H1 (cell line): ENCODE data around the gene PTMS. TPM values are rescaled to one million over a fixed set of nuclear protein-coding genes. Genes with fewer than 3 reads are reported as not detected.
A peak's percentile ranks its signal among the peaks of the same experiment; 100 is the strongest.

Source experiments
- CTCF ChIA-PET: fragments of 300-600 bp; sonication (Branson Sonifier 250); formaldehyde crosslinking; loops from one replicate; lab custom pipeline; 2021; ENCODE audit not compliant: partially characterized antibody; lab: Charles Lee
- POLR2A ChIA-PET: fragments of 300-600 bp; sonication (Branson Sonifier 250); formaldehyde crosslinking; loops from one replicate; lab custom pipeline; 2021; ENCODE audit warnings: inconsistent platforms; ENCODE audit not compliant: partially characterized antibody; lab: Charles Lee
- DNase-seq, 2 experiments: peaks; one replicate each; pipeline versions ENCODE4 v3.0.0 to v3.0.0-alpha.2; 2010 to 2022; ENCODE audit warnings: low spot score in 2 of 2, low read depth in 1 of 2, mixed read lengths in 1 of 2
- FAIRE-seq: peaks from 2 replicates; lab custom pipeline; 2011; peaks lifted over from hg19 to GRCh38; lab: Jason Lieb, UNC
- H2AFZ ChIP-seq: 2 replicates; pipeline ENCODE4 v1.8.1; 2012; ENCODE audit warnings: low read length, inconsistent platforms
- H2AK5ac ChIP-seq: 2 replicates; pipeline ENCODE4 v1.6.1; 2013; ENCODE audit warnings: low read depth, low read length
- H2BK120ac ChIP-seq: replicated peaks from 2 replicates; pipeline ENCODE3; 2013; ENCODE audit warnings: low read depth, low read length, inconsistent platforms
- H2BK12ac ChIP-seq: 2 replicates; pipeline ENCODE4 v1.6.1; 2013; ENCODE audit warnings: low read depth, low read length
- H2BK15ac ChIP-seq: 2 replicates; pipeline ENCODE4 v1.6.1; 2013; ENCODE audit warnings: low read length
- H2BK20ac ChIP-seq: 2 replicates; pipeline ENCODE4 v1.6.1; 2013; ENCODE audit warnings: low read length
- H2BK5ac ChIP-seq: 2 replicates; pipeline ENCODE4 v1.6.1; 2013; ENCODE audit warnings: low read depth, low read length
- H3K14ac ChIP-seq: 2 replicates; pipeline ENCODE4 v1.6.1; 2013; ENCODE audit warnings: inconsistent platforms; ENCODE audit not compliant: insufficient read length
- H3K18ac ChIP-seq: 2 replicates; pipeline ENCODE4 v1.6.1; 2013; ENCODE audit warnings: low read length; ENCODE audit errors: extremely low read depth
- H3K23ac ChIP-seq: 2 replicates; pipeline ENCODE4 v1.6.1; 2013; ENCODE audit warnings: inconsistent platforms; ENCODE audit not compliant: insufficient read length
- H3K23me2 ChIP-seq: 2 replicates; pipeline ENCODE4 v1.6.1; 2013; ENCODE audit warnings: low read depth, low read length
- H3K27ac ChIP-seq: 2 replicates; pipeline ENCODE4 v1.6.1; 2011; ENCODE audit warnings: low read depth, low read length, inconsistent platforms
- H3K27me3 ChIP-seq, 4 experiments: replicated peaks in 1 of 4; 1 replicate in 1 of 4; 2 replicates in 3 of 4; pipeline versions ENCODE4 v1.6.1 to v1.8.1; 2011 to 2013; ENCODE audit warnings: low read length in 3 of 4, mild to moderate bottlenecking in 3 of 4, inconsistent platforms in 2 of 4, mixed read lengths in 2 of 4, moderate library complexity in 1 of 4; ENCODE audit not compliant: control insufficient read depth in 3 of 4, insufficient read depth in 3 of 4; ENCODE audit errors: extremely low read depth in 1 of 4
- H3K36me3 ChIP-seq, 4 experiments: 2 replicates each; pipeline versions ENCODE4 v1.6.1 to v1.8.1; 2011 to 2013; ENCODE audit warnings: mild to moderate bottlenecking in 4 of 4, low read length in 3 of 4, moderate library complexity in 2 of 4, control low read depth in 1 of 4, inconsistent platforms in 1 of 4; ENCODE audit not compliant: insufficient read depth in 4 of 4, control insufficient read depth in 2 of 4
- H3K4ac ChIP-seq: replicated peaks from 2 replicates; pipeline ENCODE3; 2013; ENCODE audit warnings: low read length, low read depth, mixed read lengths, inconsistent platforms; ENCODE audit not compliant: insufficient read length
- H3K4me1 ChIP-seq, 4 experiments: replicated peaks in 1 of 4; 1 replicate in 1 of 4; 2 replicates in 3 of 4; pipeline versions ENCODE4 v1.6.1 to v1.8.1; 2011 to 2013; ENCODE audit warnings: low read length in 3 of 4, inconsistent platforms in 2 of 4, mixed read lengths in 1 of 4; ENCODE audit not compliant: insufficient read depth in 4 of 4, control insufficient read depth in 3 of 4
- H3K4me2 ChIP-seq, 2 experiments: 2 replicates each; pipeline versions ENCODE4 v1.6.1 to v1.8.1; 2011 to 2013; ENCODE audit warnings: low read depth in 2 of 2, low read length in 2 of 2, control low read depth in 1 of 2, inconsistent platforms in 1 of 2, mild to moderate bottlenecking in 1 of 2; ENCODE audit not compliant: insufficient read depth in 1 of 2
- H3K4me3 ChIP-seq, 4 experiments: fragments of 200-600, 300-600 bp in 1 of 4; sonication (generic), shearing (Covaris generic), sonication (Bioruptor Twin) in 1 of 4; 2 replicates each; pipeline versions ENCODE4 v1.5.1 to v1.8.1; 2011 to 2016; ENCODE audit warnings: low read length in 4 of 4, low read depth in 3 of 4, control low read depth in 2 of 4, inconsistent platforms in 2 of 4, mild to moderate bottlenecking in 2 of 4, mixed read lengths in 1 of 4, moderate library complexity in 1 of 4; ENCODE audit not compliant: insufficient read depth in 2 of 4; ENCODE audit errors: extremely low read depth in 1 of 4
- H3K56ac ChIP-seq: replicated peaks from 2 replicates; pipeline ENCODE3; 2013; ENCODE audit warnings: low read depth, mild to moderate bottlenecking, mixed read lengths, low read length, inconsistent platforms; ENCODE audit not compliant: insufficient read length
- H3K79me1 ChIP-seq: 2 replicates; pipeline ENCODE4 v1.6.1; 2013; ENCODE audit warnings: low read depth, low read length, control low read depth
- H3K79me2 ChIP-seq, 2 experiments: 2 replicates each; pipeline versions ENCODE4 v1.6.1 to v1.8.1; 2012 to 2013; ENCODE audit warnings: low read length in 2 of 2, mild to moderate bottlenecking in 2 of 2, inconsistent platforms in 1 of 2; ENCODE audit not compliant: insufficient read depth in 2 of 2, control insufficient read depth in 1 of 2
- H3K9ac ChIP-seq, 4 experiments: replicated peaks in 1 of 4; 1 replicate in 1 of 4; 2 replicates in 3 of 4; pipeline versions ENCODE4 v1.6.1 to v1.8.1; 2011 to 2013; ENCODE audit warnings: low read depth in 3 of 4, low read length in 3 of 4, control low read depth in 2 of 4, mild to moderate bottlenecking in 2 of 4, moderate library complexity in 2 of 4, inconsistent platforms in 1 of 4; ENCODE audit errors: extremely low read depth in 1 of 4
- H3K9me3 ChIP-seq, 2 experiments: 2 replicates each; pipeline versions ENCODE4 v1.6.1 to v1.8.1; 2012 to 2013; ENCODE audit warnings: mild to moderate bottlenecking in 2 of 2, moderate library complexity in 2 of 2, control low read depth in 1 of 2, inconsistent platforms in 1 of 2, low read depth in 1 of 2, low read length in 1 of 2, mixed read lengths in 1 of 2; ENCODE audit not compliant: insufficient read depth in 2 of 2
- H4K20me1 ChIP-seq, 2 experiments: replicated peaks in 1 of 2; 2 replicates each; pipeline versions ENCODE3 to v1.8.1; 2011 to 2013; ENCODE audit warnings: inconsistent platforms in 2 of 2, low read length in 2 of 2, mild to moderate bottlenecking in 1 of 2; ENCODE audit not compliant: insufficient read depth in 2 of 2, control insufficient read depth in 1 of 2
- H4K5ac ChIP-seq: 2 replicates; pipeline ENCODE4 v1.6.1; 2013; ENCODE audit warnings: low read length, low read depth, mixed read lengths, inconsistent platforms; ENCODE audit not compliant: insufficient read length
- H4K8ac ChIP-seq: 2 replicates; pipeline ENCODE4 v1.8.0; 2013; ENCODE audit warnings: mild to moderate bottlenecking, moderate library complexity, low read length, inconsistent platforms; ENCODE audit not compliant: insufficient read depth; ENCODE audit errors: extremely low read depth
- H4K91ac ChIP-seq: replicated peaks from 2 replicates; pipeline ENCODE3; 2013; ENCODE audit warnings: low read length, mixed read lengths, inconsistent platforms; ENCODE audit not compliant: insufficient read length
- BACH1 ChIP-seq: IDR thresholded peaks from 2 replicates; pipeline ENCODE4 v1.6.1; 2012; ENCODE audit warnings: low read length, improper control_type of control experiment
- CHD1 ChIP-seq: IDR thresholded peaks from 2 replicates; pipeline ENCODE4 v1.6.1; 2012; ENCODE audit warnings: low read depth, low read length, improper control_type of control experiment
- EGR1 ChIP-seq: IDR thresholded peaks from 2 replicates; pipeline ENCODE4 v1.6.1; 2011; ENCODE audit warnings: low read depth, low read length, borderline replicate concordance
- MAX ChIP-seq: IDR thresholded peaks from 2 replicates; pipeline ENCODE4 v1.6.1; 2012; ENCODE audit warnings: inconsistent platforms
- POLR2AphosphoS5 ChIP-seq: IDR thresholded peaks from 2 replicates; pipeline ENCODE4 v1.6.1; 2011; ENCODE audit warnings: low read depth, low read length
- YY1 ChIP-seq: IDR thresholded peaks from 2 replicates; pipeline ENCODE4 v1.6.1; 2011; ENCODE audit warnings: low read depth, mild to moderate bottlenecking, low read length
- WGBS, 2 experiments: shearing (Covaris generic) in 1 of 2; methylation state at CpG; one replicate each; pipeline versions ENCODE4 v1.1.6 to v1.1.7; 2013 to 2015; ENCODE audit warnings: low lambda C conversion rate in 2 of 2, mixed read lengths in 2 of 2, inconsistent platforms in 1 of 2, low coverage in 1 of 2, missing lambda C conversion rate in 1 of 2; ENCODE audit not compliant: insufficient replicate concordance in 2 of 2, insufficient coverage in 1 of 2, insufficient read length in 1 of 2; ENCODE audit errors: extremely low coverage in 1 of 2, missing lambda C conversion rate in 1 of 2; 5-methylcytosine and 5-hydroxymethylcytosine counted together
- long read RNA-seq, 2 experiments: library from RNA in 1 of 2; library from capped mRNA in 1 of 2; stranded (forward); transcript quantifications; one replicate each; pipeline ENCODE4 v2.0.0, GENCODE V29; 2021; ENCODE audit warnings: inconsistent platforms in 1 of 2
- polyA minus RNA-seq, 3 experiments: library from RNA; depleted of rRNA, polyadenylated mRNA; stranded (reverse); fragments of >200 nt; gene quantifications; 1 replicate in 2 of 3; 2 replicates in 1 of 3; pipeline ENCODE4 v1.2.3, GENCODE V29; 2011
- polyA plus RNA-seq, 7 experiments: library from polyadenylated mRNA; depleted of rRNA in 3 of 7; stranded (reverse) in 5 of 7; unstranded in 2 of 7; fragments of >200 nt in 5 of 7; fragments of 200-250 nt in 2 of 7; gene quantifications; 1 replicate in 5 of 7; 2 replicates in 1 of 7; 4 replicates in 1 of 7; pipeline versions ENCODE4 v1.2.1 to v1.2.3, GENCODE V29; 2011 to 2013; ENCODE audit warnings: missing spikeins in 2 of 7, mixed read lengths in 2 of 7
- total RNA-seq: library from RNA; stranded (reverse); fragmentation: NEBNext Ultra II Directional; extraction: Animal tissue kit (Norgen Biotek cat#: 25700); gene quantifications from 2 replicates; pipeline ENCODE4 v1.2.1, GENCODE V29; 2021

The PTMS gene, protein sequence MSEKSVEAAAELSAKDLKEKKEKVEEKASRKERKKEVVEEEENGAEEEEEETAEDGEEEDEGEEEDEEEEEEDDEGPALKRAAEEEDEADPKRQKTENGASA
- total RNA-seq, result 444 and 486 TPM in 2 replicates
- 553 and 999 TPM in 2 replicates for polyA plus RNA-seq (2011; rRNA removed)
- 441 TPM for polyA plus RNA-seq (2011; cell fraction: cytosol; rRNA removed)
- 217 TPM for polyA plus RNA-seq (2011; cell fraction: nucleus; rRNA removed)
- 329 to 587 TPM (median 502 TPM) in 4 replicates for polyA plus RNA-seq (2012, experiment 1 of 2)
- 566 TPM for polyA plus RNA-seq (2012, experiment 2 of 2)
- polyA plus RNA-seq (2013, experiment 1 of 2), result 523 TPM
- polyA plus RNA-seq (2013, experiment 2 of 2), result 513 TPM
- polyA minus RNA-seq (2011; rRNA and poly(A)+ RNA removed), result 35.2 and 58.0 TPM in 2 replicates
- polyA minus RNA-seq (2011; cell fraction: cytosol; rRNA and poly(A)+ RNA removed), result 109 TPM
- 72.4 TPM for polyA minus RNA-seq (2011; cell fraction: nucleus; rRNA and poly(A)+ RNA removed)
- long read RNA-seq, experiment 1, transcript PTMS-207 (5 exons, 1,150 nt), result major isoform, 11 of 348 reads
- long read RNA-seq, experiment 1, partial matches to known transcripts, result 197 of 348 reads
- long read RNA-seq, experiment 1, other reads (novel, unspliced or antisense), result 138 of 348 reads
- long read RNA-seq, experiment 2, partial matches to known transcripts, result 2 of 6 reads
- long read RNA-seq, experiment 2, other reads (novel, unspliced or antisense), result 2 of 6 reads

DNA sequence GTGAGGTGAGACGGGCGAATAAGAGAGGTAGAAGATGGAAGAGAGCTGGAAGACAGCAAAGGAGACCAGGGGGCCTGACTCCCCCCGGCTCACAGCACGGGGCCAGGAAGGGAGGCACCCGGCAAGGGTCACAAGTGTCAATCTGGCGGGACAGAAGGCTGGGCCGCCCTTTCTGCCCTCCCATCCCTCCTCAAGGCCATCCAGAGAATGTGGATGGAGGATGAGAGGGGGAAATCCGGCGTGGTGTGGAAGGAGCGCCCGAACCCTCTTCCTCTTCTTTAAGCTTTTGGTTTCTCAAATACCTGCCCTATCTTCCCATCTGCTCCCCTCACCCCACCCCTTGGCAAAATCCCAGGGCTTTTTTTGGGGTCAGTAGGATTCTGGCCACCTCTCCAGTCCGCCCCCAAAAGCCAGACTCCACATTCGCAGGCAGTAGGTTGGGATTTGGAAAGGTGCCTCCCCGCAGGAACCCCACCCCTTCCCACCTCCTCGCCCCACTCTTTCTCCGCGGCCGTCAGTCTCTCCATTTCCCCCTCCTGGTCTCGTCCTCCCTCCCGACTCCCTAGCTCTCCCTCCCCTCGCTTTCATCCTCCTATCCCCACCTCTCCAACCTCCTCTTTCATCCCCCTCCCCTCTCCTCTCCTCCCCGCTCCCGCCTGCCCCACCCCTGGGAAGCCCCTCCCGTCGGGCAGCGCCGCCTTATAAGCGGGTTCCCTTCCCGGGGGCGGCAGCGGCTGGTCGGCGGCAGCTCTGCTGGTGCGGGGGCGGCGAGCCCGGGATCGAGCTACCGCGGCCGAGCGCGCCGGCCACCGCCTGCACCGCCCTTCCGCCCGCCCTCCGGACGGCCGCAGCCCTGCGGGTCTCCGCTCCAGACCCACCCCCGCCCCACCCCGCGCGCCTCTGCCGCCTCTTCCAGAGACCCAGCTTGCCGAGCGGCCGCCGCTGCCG is at the start of gene PTMS:
TSS of gene PTMS (plus strand) at position 730 of the 948 bp plus-strand sequence. CDS start 343 bp downstream, outside the sequence.
- CTCF ChIA-PET, result interaction anchor here (0.6 to 29.6 kb wide), 11 partner anchors 7 to 180 kb away, joined by 3 to 532 read pairs (median 3); partner anchors contain the start of genes GNB3, GPR162, MLF2 and P3H3
- H2AFZ ChIP-seq, result no peak within 1 kb of the TSS
- H4K5ac ChIP-seq, result peak within 1 kb of the TSS; percentile 57
- TF ChIP-seq POLR2AphosphoS5 (peak; percentile 55; the same call in 1 of the 2 replicates), MAX (no peak), CHD1 (no peak), YY1 (no peak), EGR1 (peak; percentile 91), BACH1 (0 out of 2 replicates have a peak, but pooled peaks have one; percentile 34)

More for the DNA sequence above, at the start of gene PTMS:
- peak within 1 kb of the TSS; percentile 73; the same call in 1 of the 2 replicates for H2BK5ac ChIP-seq
- H4K8ac ChIP-seq, result no peak within 1 kb of the TSS; the same call in 1 of the 2 replicates
- peak within 1 kb of the TSS; percentile 49; the same call in 1 of the 2 replicates for H3K27ac ChIP-seq
- peaks cover 13% of the 10 kb centered on the region for H3K23me2 ChIP-seq
- H3K79me1 ChIP-seq, result 0 out of 2 replicates have a peak, but pooled peaks cover 2% of the 10 kb centered on the region
- 5% methylated on average over 13 of the region's 63 CpGs; no CpG with 5 or more reads in 1 of the 2 experiments for WGBS, 2 experiments
- peak within 1 kb of the TSS; percentile 44 for H2BK120ac ChIP-seq
- H3K14ac ChIP-seq, result no peak within 1 kb of the TSS
- peak within 1 kb of the TSS; percentile 86 for H2BK20ac ChIP-seq
- POLR2A ChIA-PET, result interaction anchor here (0.8 to 11.6 kb wide), 31 partner anchors 8 to 232 kb away, joined by 3 to 151 read pairs (median 4); partner anchors contain the start of genes CD4, CDCA3, GAPDH and GPR162
- H3K18ac ChIP-seq, result peak within 1 kb of the TSS; percentile 97
- peak within 1 kb of the TSS; percentile 64 for H3K4ac ChIP-seq
- peaks cover 11 to 27% (median 18%) of the 10 kb centered on the region in 4 experiments for H3K4me1 ChIP-seq
- no peak for FAIRE-seq
- peak in 1 of 2 experiments; percentile 88 for DNase-seq
- peak within 1 kb of the TSS; percentile 85 for H2BK12ac ChIP-seq
- peak within 1 kb of the TSS; percentile 50 for H3K56ac ChIP-seq
- peak within 1 kb of the TSS; percentile 95; the same call in 1 of the 2 replicates for H2BK15ac ChIP-seq
- peak within 1 kb of the TSS; percentile 83 to 98 (median 87) for H3K4me3 ChIP-seq
- no peaks in the 10 kb centered on the region for H3K27me3 ChIP-seq
- peaks cover 4 to 25% of the 10 kb centered on the region in 2 experiments; a peak in 2 of 4 replicates for H3K79me2 ChIP-seq
- no peak within 1 kb of the TSS for H3K23ac ChIP-seq
- H3K36me3 ChIP-seq, result peaks cover 0 to 12% (median under 1%) of the 10 kb centered on the region in 4 experiments; a peak in 5 of 8 replicates
- peak within 1 kb of the TSS; percentile 89 to 100 for H3K4me2 ChIP-seq
- H3K9me3 ChIP-seq, result no peaks in the 10 kb centered on the region
- H4K20me1 ChIP-seq, result peaks cover 6 to 15% of the 10 kb centered on the region in 2 experiments
- H3K9ac ChIP-seq, result peak within 1 kb of the TSS; percentile 51 to 89 (median 60); a peak in 6 of 7 replicates
- peak within 1 kb of the TSS; percentile 86 for H4K91ac ChIP-seq
- H2AK5ac ChIP-seq, result peak within 1 kb of the TSS; percentile 54; the same call in 1 of the 2 replicates
